ENCODE data around the gene NFATC2IP.
"Not testable (repeated sequence)": the region's sequence is repeated elsewhere in the genome, so short reads cannot be mapped to it uniquely, and the experiment has no call there.

NFATC2IP gene

GRCh38 chr16:28974437-28975157 is 23.9 kb downstream of the NFATC2IP start, which contains the start of gene SPNS1:
TSS of gene SPNS1 (plus strand) at chr16:28974778. CDS start at chr16:28975152, 374 bp downstream.
- DNase-seq = peak; percentile 92 to 96

DNA sequence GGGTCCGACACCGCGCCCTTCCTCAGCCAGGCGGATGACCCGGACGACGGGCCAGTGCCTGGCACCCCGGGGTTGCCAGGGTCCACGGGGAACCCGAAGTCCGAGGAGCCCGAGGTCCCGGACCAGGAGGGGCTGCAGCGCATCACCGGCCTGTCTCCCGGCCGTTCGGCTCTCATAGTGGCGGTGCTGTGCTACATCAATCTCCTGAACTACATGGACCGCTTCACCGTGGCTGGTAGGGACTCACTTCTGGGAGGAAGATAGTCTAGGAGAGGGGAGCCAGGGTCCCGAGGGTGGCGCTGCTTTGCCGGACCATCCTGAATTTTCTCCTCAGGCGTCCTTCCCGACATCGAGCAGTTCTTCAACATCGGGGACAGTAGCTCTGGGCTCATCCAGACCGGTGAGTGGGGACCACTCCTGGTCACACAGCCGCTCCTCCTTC is 24.4 kb downstream of the NFATC2IP start:
- DNase-seq = no peak

GRCh38 chr16:28977703-28978662 is 27.2 kb downstream of the NFATC2IP start:
- no peak for DNase-seq

GRCh38 chr16:28980330-28980729 is 29.6 kb downstream of the NFATC2IP start:
- not testable (repeated sequence) for DNase-seq

GRCh38 chr16:28980929-28981328 is 30.2 kb downstream of the NFATC2IP start:
- no peak for DNase-seq

DNA sequence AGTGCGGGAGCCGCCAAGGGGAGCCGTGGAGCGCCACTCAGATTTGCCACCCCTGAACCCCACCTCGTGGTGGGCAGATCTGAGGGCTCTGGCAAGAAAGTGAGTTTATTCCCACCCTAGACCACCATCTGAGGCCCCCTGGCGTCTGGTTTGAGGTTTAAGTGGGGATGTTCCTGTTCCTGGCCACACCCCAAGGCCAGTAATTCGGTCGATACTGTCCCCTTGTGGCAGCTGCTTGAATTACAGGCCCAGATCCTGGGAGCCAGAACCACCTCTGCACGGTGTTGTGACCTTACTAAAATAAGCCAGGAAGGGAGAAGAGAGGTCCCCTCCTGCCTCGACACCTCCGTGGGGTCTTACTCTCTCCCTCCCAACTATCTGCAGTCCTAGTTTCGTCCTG is 30.8 kb downstream of the NFATC2IP start:
- no peak for DNase-seq

- no peak for DNase-seq
Measured at GRCh38 chr16:28982418-28982817, 31.7 kb downstream of the NFATC2IP start.

GRCh38 chr16:28982949-28983348 is 32.2 kb downstream of the NFATC2IP start:
- no peak for DNase-seq

DNA sequence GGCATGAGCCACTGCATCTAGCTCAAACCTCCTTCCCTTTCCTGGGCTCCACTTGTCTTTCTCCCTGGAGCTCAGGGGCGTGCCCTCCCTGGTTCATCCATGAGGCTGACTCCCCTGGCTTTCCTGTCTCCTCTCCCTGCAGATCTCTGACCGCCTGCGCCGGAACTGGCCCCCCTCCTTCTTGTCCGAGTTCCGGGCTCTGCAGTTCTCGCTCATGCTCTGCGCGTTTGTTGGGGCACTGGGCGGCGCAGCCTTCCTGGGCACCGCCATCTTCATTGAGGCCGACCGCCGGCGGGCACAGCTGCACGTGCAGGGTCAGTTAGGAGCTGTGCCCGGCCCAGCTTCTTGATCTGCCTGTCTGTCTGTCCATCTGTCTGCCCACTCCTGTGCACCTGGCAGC is 32.9 kb downstream of the NFATC2IP start:
- DNase-seq = no peak

DNA sequence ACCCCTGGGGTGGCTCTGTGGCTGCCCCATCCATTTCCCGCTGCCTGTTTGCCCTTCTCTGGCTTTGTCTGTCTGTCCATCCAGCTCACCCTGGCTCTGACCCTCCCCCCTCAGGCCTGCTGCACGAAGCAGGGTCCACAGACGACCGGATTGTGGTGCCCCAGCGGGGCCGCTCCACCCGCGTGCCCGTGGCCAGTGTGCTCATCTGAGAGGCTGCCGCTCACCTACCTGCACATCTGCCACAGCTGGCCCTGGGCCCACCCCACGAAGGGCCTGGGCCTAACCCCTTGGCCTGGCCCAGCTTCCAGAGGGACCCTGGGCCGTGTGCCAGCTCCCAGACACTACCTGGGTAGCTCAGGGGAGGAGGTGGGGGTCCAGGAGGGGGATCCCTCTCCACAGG is 33.4 kb downstream of the NFATC2IP start:
- DNase-seq = no peak

DNA sequence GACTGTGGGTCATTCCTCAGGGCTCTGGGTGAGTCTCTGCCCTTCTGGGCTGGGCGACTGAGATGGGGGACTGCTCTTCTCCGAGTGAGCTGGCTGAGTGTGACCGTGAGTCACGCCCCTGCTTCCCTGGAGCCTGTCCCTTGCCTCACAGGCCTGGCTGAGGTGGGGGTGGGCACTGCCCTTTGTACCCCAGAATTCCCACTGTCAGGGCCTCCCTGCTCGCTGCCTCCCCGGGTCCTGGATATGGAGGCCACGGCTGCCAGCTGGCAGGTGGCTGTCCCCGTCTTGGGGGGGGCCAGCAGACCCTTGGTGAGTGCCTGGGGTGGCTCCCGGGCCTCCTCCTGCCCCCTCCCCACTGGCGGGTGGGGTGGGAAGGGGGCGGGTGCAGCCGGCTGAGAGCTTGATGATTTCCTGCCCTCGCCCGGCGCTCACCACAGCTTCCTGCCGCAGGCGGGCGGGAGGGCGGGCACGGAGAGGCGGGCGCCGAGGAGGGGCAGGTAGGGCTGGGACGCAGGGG is 33.9 kb downstream of the NFATC2IP start, which contains the start of gene LAT:
Gene LAT (plus strand): TSS at position 434 of the 517 bp plus-strand sequence. CDS start 366 bp downstream, outside the sequence.
- DNase-seq = no peak

DNA sequence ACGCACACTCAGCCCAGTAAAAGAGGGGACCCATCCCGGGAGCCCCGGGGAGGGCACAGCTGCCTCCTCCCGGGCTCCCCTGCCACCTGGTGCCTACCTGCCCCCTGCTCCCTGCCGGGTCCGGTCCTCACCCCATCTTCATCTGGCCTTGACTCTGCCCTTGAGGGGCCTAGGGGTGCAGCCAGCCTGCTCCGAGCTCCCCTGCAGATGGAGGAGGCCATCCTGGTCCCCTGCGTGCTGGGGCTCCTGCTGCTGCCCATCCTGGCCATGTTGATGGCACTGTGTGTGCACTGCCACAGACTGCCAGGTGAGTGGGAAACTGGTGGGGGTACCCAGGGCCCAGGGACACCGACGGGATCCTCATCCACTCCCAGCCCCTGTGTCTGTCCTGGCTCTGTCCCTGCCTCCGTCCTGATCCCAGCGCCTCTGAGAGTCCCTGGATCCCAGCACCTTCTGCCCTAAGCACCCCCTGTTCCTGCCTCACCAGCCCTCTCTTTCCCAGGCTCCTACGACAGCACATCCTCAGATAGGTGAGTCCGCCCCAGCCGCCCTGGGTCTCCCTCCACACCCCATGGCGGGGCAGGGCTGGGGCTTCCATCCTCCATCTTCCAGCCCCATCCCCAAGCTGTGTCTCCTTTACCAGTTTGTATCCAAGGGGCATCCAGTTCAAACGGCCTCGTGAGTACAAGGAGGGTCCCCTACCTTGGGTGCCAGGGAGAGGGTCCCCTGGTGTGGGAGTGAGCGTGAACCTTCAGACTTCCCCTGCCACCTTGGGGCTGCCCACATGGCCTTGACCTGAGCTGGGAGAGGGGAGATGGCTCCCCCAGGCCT is 34.7 kb downstream of the NFATC2IP start:
- DNase-seq = no peak

DNA sequence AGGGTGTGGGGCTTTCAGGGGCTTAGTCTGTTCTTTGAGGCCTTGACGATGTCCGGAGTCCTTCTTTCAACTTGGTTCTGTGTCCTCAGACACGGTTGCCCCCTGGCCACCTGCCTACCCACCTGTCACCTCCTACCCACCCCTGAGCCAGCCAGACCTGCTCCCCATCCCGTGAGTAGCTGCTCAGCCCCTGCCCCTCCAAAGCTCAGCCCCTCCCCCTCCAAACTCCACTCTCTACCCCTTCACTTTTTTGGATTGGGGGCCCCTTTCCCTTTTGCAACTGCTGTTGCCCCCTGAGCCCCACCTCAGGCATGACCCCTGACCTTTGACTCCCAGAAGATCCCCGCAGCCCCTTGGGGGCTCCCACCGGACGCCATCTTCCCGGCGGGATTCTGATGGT is 35.3 kb downstream of the NFATC2IP start:
- DNase-seq = no peak

GRCh38 chr16:28986492-28986891 is 35.8 kb downstream of the NFATC2IP start:
- no peak for DNase-seq

GRCh38 chr16:28987170-28987853 is 36.6 kb downstream of the NFATC2IP start:
- no peak for DNase-seq

GRCh38 chr16:28989363-28989762 is 38.6 kb downstream of the NFATC2IP start:
- no peak for DNase-seq

- no peak for DNase-seq
Measured at GRCh38 chr16:28990375-28991040, 39.8 kb downstream of the NFATC2IP start.

DNA sequence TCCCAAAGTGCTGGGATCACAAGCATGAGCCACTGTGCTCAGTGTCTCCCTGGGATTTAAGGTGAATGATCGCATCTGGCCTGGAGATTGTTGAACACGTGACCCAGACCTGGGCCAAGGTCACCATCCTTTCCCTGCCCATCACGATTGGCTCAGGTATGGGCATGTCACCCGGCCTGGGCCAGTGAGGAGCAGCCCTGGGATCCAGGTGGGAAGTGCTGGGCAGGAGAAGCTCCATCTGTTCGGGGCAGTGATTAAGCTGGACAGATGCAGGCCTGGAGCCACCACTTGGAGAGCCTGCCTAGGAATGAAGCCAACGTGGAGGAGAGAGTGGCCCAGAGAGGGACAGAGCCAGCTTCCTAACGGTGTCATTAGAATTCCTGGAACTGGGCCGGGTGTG is 41.0 kb downstream of the NFATC2IP start:
- no peak for DNase-seq

DNA sequence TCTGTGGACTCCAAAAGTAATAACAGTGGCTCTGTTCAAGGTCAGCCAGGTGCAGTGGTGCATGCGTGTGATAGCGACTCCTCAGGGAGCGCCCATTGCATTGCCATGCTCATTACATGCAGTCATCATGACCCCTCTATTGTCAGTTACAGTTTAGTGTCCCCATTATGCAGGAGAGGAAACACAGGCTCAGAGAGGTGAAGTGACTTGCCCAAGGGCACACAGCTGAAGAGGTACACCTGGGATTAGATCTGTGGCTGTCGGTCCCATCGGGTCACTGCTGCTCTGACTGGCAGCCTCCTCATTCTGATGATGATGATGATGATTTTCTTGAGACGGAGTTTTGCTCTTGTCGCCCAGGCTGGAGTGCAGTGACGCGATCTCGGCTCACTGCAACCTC is 41.8 kb downstream of the NFATC2IP start:
- no peak for DNase-seq

- no peak for DNase-seq
Measured at GRCh38 chr16:28998837-28999236, 48.1 kb downstream of the NFATC2IP start.

GRCh38 chr16:28999577-28999976 is 48.8 kb downstream of the NFATC2IP start:
- no peak for DNase-seq

Measured in hippocampal formation (tissue), 2 donors.